WTC11 (cell line): ENCODE measurements around the gene LDLRAD4. TPM values are rescaled to one million over a fixed set of nuclear protein-coding genes. Genes with fewer than 3 reads are reported as not detected.

Source experiments
- ATAC-seq: fragments of 200-7000 bp; cut with Tn5 transposase; 2 replicates; pipeline ENCODE4 v1.10.0; 2021; ENCODE audit warnings: mild to moderate bottlenecking, moderate library complexity
- CTCF ChIA-PET: fragments of 300-600 bp; sonication (Branson Sonifier 250); formaldehyde crosslinking; loops from one replicate; lab custom pipeline; 2021; ENCODE audit warnings: antibody characterized with exemption; lab: Charles Lee
- POLR2A ChIA-PET: fragments of 350-600 bp; sonication (Branson Sonifier 250); formaldehyde crosslinking; loops from one replicate; lab custom pipeline; 2021; ENCODE audit warnings: antibody characterized with exemption; lab: Charles Lee
- DNase-seq: peaks from one replicate; pipeline ENCODE4 v3.0.0; 2021; ENCODE audit warnings: low spot score
- H3K27ac Mint-ChIP-seq: 2 replicates; pipeline ENCODE4 v1.8.0; 2021; ENCODE audit warnings: mixed read lengths
- H3K27me3 Mint-ChIP-seq: 2 replicates; pipeline ENCODE4 v1.8.0; 2021; ENCODE audit warnings: low read depth, mild to moderate bottlenecking, moderate library complexity, mixed read lengths
- H3K36me3 Mint-ChIP-seq: 2 replicates; pipeline ENCODE4 v1.8.0; 2021; ENCODE audit warnings: mixed read lengths
- H3K4me1 Mint-ChIP-seq: 2 replicates; pipeline ENCODE4 v1.8.0; 2022; ENCODE audit warnings: mixed read lengths
- H3K4me3 Mint-ChIP-seq: 2 replicates; pipeline ENCODE4 v1.8.0; 2021; ENCODE audit warnings: mild to moderate bottlenecking, moderate library complexity, mixed read lengths
- H3K9me3 Mint-ChIP-seq: 2 replicates; pipeline ENCODE4 v1.8.0; 2021; ENCODE audit warnings: mixed read lengths
- ARID4B ChIP-seq: sonication (generic); formaldehyde crosslinking; IDR thresholded peaks from 2 replicates; pipeline ENCODE4 v1.8.0; 2023; ENCODE audit warnings: missing genetic modification reagents, mild to moderate bottlenecking, borderline replicate concordance
- ATF3 ChIP-seq: sonication (generic); formaldehyde crosslinking; conservative IDR thresholded peaks from 2 replicates; pipeline ENCODE4 v1.8.1; 2022; ENCODE audit warnings: mild to moderate bottlenecking, missing genetic modification reagents
- CREM ChIP-seq: sonication (generic); formaldehyde crosslinking; IDR thresholded peaks from 2 replicates; pipeline ENCODE4 v1.8.1; 2022; ENCODE audit warnings: mild to moderate bottlenecking, missing genetic modification reagents, moderate library complexity
- ESRRA ChIP-seq: sonication (generic); formaldehyde crosslinking; IDR thresholded peaks from 2 replicates; pipeline ENCODE4 v1.8.1; 2022; ENCODE audit warnings: mild to moderate bottlenecking, missing genetic modification reagents, borderline replicate concordance
- FOXP4 ChIP-seq: sonication (generic); formaldehyde crosslinking; IDR thresholded peaks from 2 replicates; pipeline ENCODE4 v1.8.0; 2022; ENCODE audit warnings: mild to moderate bottlenecking, missing genetic modification reagents
- GTF2I ChIP-seq: fragments of 250-450 bp; sonication (Bioruptor Pico); conservative IDR thresholded peaks from 2 replicates; pipeline ENCODE4 v1.4.0; 2021; ENCODE audit warnings: mild to moderate bottlenecking
- MLX ChIP-seq: sonication (generic); formaldehyde crosslinking; IDR thresholded peaks from 2 replicates; pipeline ENCODE4 v1.8.1; 2023; ENCODE audit warnings: mild to moderate bottlenecking, missing genetic modification reagents, moderate library complexity
- NR3C1 ChIP-seq: sonication (generic); formaldehyde crosslinking; conservative IDR thresholded peaks from 2 replicates; pipeline ENCODE4 v1.8.1; 2023; ENCODE audit warnings: low read depth, mild to moderate bottlenecking, missing genetic modification reagents
- OVOL2 ChIP-seq: fragments of 250-450 bp; sonication (Bioruptor Pico); IDR thresholded peaks from 2 replicates; pipeline ENCODE4 v1.9.0; 2021; ENCODE audit warnings: mild to moderate bottlenecking, borderline replicate concordance
- SMAD4 ChIP-seq: sonication (generic); formaldehyde crosslinking; IDR thresholded peaks from 2 replicates; pipeline ENCODE4 v1.8.0; 2022; ENCODE audit warnings: mild to moderate bottlenecking, missing genetic modification reagents
- SP1 ChIP-seq: sonication (generic); formaldehyde crosslinking; conservative IDR thresholded peaks from 2 replicates; pipeline ENCODE4 v1.8.1; 2022; ENCODE audit warnings: missing genetic modification reagents
- STAT6 ChIP-seq: sonication (generic); formaldehyde crosslinking; conservative IDR thresholded peaks from 2 replicates; pipeline ENCODE4 v1.8.1; 2023; ENCODE audit warnings: mild to moderate bottlenecking, low read depth, missing genetic modification reagents, moderate library complexity
- TEAD1 ChIP-seq: sonication (generic); formaldehyde crosslinking; IDR thresholded peaks from 2 replicates; pipeline ENCODE4 v1.8.0; 2022; ENCODE audit warnings: mild to moderate bottlenecking, missing genetic modification reagents
- TEAD4 ChIP-seq: sonication (generic); formaldehyde crosslinking; IDR thresholded peaks from 2 replicates; pipeline ENCODE4 v1.8.0; 2022; ENCODE audit warnings: mild to moderate bottlenecking, missing genetic modification reagents
- ZNF138 ChIP-seq: sonication (generic); formaldehyde crosslinking; conservative IDR thresholded peaks from 2 replicates; pipeline ENCODE4 v1.8.1; 2022; ENCODE audit warnings: mild to moderate bottlenecking, moderate library complexity, missing genetic modification reagents
- ZNF219 ChIP-seq: sonication (generic); formaldehyde crosslinking; IDR thresholded peaks from 2 replicates; pipeline ENCODE4 v1.8.0; 2023; ENCODE audit warnings: missing genetic modification reagents, mild to moderate bottlenecking, borderline replicate concordance
- ZNF263 ChIP-seq: sonication (generic); formaldehyde crosslinking; IDR thresholded peaks from 2 replicates; pipeline ENCODE4 v1.8.1; 2022; ENCODE audit warnings: low read depth, mild to moderate bottlenecking, moderate library complexity, missing genetic modification reagents
- ZNF281 ChIP-seq: sonication (generic); formaldehyde crosslinking; IDR thresholded peaks from 2 replicates; pipeline ENCODE4 v1.8.0; 2023; ENCODE audit warnings: mild to moderate bottlenecking, missing genetic modification reagents
- ZNF317 ChIP-seq: sonication (generic); formaldehyde crosslinking; IDR thresholded peaks from 2 replicates; pipeline ENCODE4 v1.8.1; 2023; ENCODE audit warnings: low read depth, mild to moderate bottlenecking, moderate library complexity, missing genetic modification reagents, borderline replicate concordance
- total RNA-seq: library from RNA; stranded (reverse); gene quantifications from 3 replicates; pipeline ENCODE4 v1.2.3, GENCODE V29; 2021

LDLRAD4 gene
- total RNA-seq, 1 experiment from 2014 or later = 6.2 TPM

GRCh38 chr18:13306583-13306982 lies 88.0 kb downstream of the LDLRAD4 start:
- Mint-ChIP-seq H3K36me3 (no peaks in the 10 kb centered on the region), H3K27me3 (no peaks in the 10 kb centered on the region), H3K4me3 (no peak overlapping the region), H3K4me1 (peaks cover 12% of the 10 kb centered on the region), H3K27ac (no peak overlapping the region)
- DNase-seq (no peak), ATAC-seq (no peak)
- ChIA-PET POLR2A (no interaction called here), CTCF (no interaction called here)
- no peak for TF ChIP-seq SMAD4 (CRISPR knock-in tag)
- no peak for TF ChIP-seq ESRRA (CRISPR knock-in tag)
- TF ChIP-seq, all 79 proteins: peak for 0
- peaks cover 7% of the 10 kb centered on the region; the same call in 1 of the 2 replicates for H3K9me3 Mint-ChIP-seq

- TF ChIP-seq GTF2I (CRISPR knock-in tag) (no peak), FOXP4 (CRISPR knock-in tag) (no peak), OVOL2 (CRISPR knock-in tag) (no peak), ARID4B (no peak), MLX (CRISPR knock-in tag) (no peak), STAT6 (CRISPR knock-in tag) (no peak)
- ATAC-seq (no peak), DNase-seq (no peak)
- ChIA-PET POLR2A (no interaction called here), CTCF (no interaction called here)
- Mint-ChIP-seq H3K4me1 (no peaks in the 10 kb centered on the region), H3K27ac (no peak overlapping the region), H3K4me3 (no peak overlapping the region), H3K36me3 (no peaks in the 10 kb centered on the region), H3K27me3 (no peaks in the 10 kb centered on the region), H3K9me3 (peaks cover 7% of the 10 kb centered on the region; the same call in 1 of the 2 replicates)
These were observed 89.8 kb downstream of the LDLRAD4 start for GRCh38 chr18:13308369-13308768.

GRCh38 chr18:13309031-13309747 lies 90.6 kb downstream of the LDLRAD4 start:
- DNase-seq = no peak
- TF ChIP-seq ZNF263 (CRISPR knock-in tag) = no peak
- TF ChIP-seq ATF3 (CRISPR knock-in tag) = no peak
- no peak for TF ChIP-seq CREM (CRISPR knock-in tag)
- no peak for TF ChIP-seq SP1 (CRISPR knock-in tag)
- TF ChIP-seq ZNF219 (CRISPR knock-in tag) = no peak
- TF ChIP-seq ZNF138 (CRISPR knock-in tag) = no peak
- no peak for TF ChIP-seq NR3C1
- TF ChIP-seq ZNF317 = no peak
- no peak for TF ChIP-seq TEAD1
- TF ChIP-seq ZNF281 (CRISPR knock-in tag) = no peak
- TF ChIP-seq TEAD4 = no peak
- Mint-ChIP-seq H3K4me3 (no peak overlapping the region), H3K27me3 (peaks cover under 1% of the 10 kb centered on the region; the same call in 1 of the 2 replicates), H3K27ac (no peak overlapping the region), H3K9me3 (peaks cover 11% of the 10 kb centered on the region), H3K36me3 (peaks cover under 1% of the 10 kb centered on the region; the same call in 1 of the 2 replicates), H3K4me1 (no peaks in the 10 kb centered on the region)
- no peak for ATAC-seq
- POLR2A ChIA-PET = no interaction called here
- CTCF ChIA-PET = no interaction called here
